Lung microvascular endothelial cell (primary cell): ENCODE data around the gene CHST14. TPM values are rescaled to one million over a fixed set of nuclear protein-coding genes. Genes with fewer than 3 reads are reported as not detected.
A peak's percentile ranks its signal among the peaks of the same experiment; 100 is the strongest.

Experiments
- DNase-seq, 2 donors: peaks; one replicate each; pipeline versions ENCODE4 v3.0.0 to v3.0.0-alpha.2; 2010; ENCODE audit warnings: low read depth in 2 of 2
- total RNA-seq: library from RNA; depleted of rRNA; stranded (reverse); fragments of >200 nt; gene quantifications from 2 replicates; pipeline ENCODE4 v1.2.1, GENCODE V29; 2014

The CHST14 gene
- 6.1 and 6.7 TPM in 2 replicates for total RNA-seq

GRCh38 chr15:40470423-40471104 is at the start of gene CHST14:
Gene CHST14 (plus strand): TSS chr15:40470984. CDS start chr15:40471214, 230 bp downstream.
- DNase-seq = peak; percentile 36 to 69

- peak; percentile 70 to 77 for DNase-seq
These were observed 49.3 kb upstream of the CHST14 start for GRCh38 chr15:40421246-40422157.

GRCh38 chr15:40424483-40425115 is 46.2 kb upstream of the CHST14 start:
- DNase-seq = no peak

DNA sequence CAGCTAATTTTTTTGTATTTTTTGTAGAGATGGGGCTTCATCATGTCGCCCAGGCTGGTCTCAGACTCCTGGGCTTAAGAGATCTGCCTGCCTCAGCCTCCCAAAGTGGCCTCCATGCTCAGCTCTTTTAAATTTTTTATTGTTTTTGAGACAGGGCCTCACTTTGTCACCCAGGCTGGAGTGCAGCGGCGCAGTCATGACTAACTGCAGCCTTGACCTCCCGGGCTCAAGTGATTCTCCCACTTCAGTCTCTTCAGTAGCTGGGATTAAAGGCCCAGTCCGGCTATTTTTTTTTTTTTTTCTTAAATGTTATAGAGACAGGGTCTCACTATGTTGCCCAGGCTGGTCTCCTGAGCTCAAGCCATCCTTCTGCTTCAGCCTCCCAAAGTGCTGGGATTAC is 45.1 kb upstream of the CHST14 start:
- no peak for DNase-seq

DNA sequence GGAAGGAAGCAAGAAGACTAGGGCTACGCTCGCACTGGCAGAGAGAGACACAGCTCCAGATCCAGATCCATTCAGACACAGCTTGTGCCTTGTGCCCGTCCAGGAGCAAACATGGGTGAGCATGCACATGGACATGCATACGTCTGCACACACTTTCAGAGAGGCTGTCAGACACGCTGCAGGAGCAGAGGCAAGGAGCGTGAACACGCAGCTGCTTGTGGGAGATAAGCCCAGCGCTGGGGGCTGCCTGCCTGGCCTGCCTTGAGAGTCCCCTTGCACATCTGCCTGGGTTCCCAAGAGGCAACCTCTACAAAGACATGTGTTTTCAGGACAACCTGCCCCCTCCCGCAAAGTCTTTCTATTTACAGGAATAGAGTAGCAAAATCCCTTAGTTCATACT is 43.6 kb upstream of the CHST14 start:
- no peak for DNase-seq

GRCh38 chr15:40428185-40428584 is 42.6 kb upstream of the CHST14 start:
- no peak for DNase-seq

DNA sequence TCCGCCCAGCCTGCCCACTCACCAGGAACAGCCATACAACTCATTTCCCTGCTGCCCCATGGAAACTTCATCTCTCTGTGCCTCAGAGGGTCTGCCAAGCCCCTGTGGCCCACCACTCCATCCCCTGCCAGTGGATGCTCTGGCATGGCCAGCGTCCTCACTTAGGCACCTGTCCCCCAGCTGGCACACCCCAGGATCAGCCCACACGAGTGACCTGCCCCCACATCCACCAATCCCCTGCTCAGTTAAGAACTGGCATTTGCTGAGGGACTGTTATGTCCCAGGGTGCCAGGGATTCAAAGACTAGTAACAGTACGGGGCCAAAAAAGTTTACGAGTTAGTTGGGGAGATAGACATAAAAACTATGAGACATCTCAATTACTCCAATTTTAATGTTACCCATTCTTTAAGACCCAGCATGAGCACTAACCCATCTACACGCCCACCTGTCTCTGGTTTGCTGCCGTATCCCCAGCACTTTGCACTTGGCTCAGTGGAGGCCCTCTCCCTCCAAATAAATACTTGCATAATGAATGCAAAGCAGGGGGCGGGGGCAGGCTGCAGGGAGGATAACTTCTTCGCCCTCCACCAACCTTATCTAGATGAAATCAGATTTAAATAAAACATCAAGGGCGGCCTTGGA is 41.6 kb upstream of the CHST14 start:
- no peak for DNase-seq

DNA sequence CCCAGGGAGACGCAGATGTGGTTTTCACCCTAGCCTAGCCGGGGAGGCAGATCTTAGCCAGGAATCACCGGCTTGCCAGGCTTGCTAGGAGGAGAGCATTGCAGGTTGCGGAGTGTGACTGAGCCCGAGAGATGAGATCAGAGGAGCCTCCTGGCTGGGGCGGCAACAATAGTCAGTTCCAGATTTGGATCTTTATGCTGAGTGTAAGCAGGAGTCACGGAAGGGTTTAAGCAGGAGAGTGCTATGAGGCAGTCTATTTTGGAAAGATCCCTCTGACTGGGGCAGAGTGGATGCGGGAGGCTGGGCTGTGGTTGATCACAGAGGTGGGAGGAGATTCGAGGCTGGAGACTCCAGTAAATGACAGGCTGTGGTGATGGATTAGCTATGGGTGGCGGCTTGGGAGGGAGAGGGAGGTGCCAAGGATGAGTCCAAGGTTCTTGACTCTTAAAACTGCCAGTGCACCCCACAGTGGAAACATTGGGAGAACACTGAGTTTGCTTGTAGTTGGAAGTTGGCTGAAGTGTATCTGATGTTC is 40.4 kb upstream of the CHST14 start:
- no peak for DNase-seq

- DNase-seq = no peak
These were observed 35.6 kb upstream of the CHST14 start for GRCh38 chr15:40435023-40435709.

DNA sequence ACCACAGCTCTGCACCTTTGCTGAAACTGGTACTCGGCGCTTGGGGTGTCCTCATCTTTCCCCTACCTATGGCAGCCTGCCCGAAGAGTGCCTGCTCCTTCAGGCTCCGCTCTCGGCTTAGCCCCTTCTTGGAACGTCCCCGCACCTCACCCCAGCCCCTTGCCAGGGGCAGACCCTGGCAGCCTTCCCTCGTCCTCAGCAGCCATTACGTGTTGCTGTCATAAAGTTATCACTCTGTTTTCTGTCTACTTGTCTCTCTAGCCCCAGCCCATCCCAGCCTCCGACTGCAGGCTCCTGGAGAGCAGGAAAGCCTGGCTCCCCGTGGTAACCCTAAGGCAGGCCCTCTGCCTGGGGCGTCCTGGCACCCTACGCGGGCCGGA is 35.1 kb upstream of the CHST14 start:
- DNase-seq = no peak

DNA sequence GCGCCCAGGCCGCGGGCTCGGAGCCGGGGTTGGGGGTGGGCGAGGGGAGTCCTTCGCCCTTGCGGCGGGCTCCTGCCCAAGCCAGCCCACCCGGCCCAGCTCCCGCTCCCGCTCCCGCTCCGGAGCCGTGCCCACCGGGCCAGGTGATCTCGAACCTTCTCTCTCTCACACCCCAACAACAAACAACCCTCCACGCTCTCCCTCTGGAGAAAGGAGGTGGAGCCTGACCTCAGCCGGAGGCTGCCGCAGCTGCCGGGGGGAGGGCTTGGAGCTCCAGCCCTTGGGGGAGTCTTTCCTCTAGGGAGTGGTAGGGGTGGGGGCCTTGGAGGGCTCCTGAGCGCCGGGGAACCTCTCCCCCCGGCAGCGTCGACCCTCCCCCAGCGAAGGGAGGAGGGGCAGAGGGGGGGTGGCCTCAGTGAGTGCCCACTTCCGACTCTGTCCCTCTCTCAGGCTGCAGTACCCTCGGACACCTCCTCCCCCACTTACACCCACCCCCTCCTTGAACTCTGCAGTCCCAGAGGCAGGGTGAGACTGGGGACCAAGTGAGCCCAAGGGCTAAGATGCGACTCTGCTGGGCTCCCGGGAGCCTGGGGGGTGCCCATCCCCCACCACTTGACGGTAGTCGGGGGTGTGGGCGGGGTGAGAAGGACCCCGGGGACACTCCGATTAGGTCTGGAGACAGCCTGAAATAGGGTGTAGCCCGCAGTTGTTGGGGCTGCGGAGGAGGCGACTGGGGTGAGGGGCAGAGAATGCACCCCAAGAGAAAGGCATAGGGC is 34.5 kb upstream of the CHST14 start:
- no peak for DNase-seq

- no peak for DNase-seq
These were observed 33.7 kb upstream of the CHST14 start for GRCh38 chr15:40436892-40437751.

DNA sequence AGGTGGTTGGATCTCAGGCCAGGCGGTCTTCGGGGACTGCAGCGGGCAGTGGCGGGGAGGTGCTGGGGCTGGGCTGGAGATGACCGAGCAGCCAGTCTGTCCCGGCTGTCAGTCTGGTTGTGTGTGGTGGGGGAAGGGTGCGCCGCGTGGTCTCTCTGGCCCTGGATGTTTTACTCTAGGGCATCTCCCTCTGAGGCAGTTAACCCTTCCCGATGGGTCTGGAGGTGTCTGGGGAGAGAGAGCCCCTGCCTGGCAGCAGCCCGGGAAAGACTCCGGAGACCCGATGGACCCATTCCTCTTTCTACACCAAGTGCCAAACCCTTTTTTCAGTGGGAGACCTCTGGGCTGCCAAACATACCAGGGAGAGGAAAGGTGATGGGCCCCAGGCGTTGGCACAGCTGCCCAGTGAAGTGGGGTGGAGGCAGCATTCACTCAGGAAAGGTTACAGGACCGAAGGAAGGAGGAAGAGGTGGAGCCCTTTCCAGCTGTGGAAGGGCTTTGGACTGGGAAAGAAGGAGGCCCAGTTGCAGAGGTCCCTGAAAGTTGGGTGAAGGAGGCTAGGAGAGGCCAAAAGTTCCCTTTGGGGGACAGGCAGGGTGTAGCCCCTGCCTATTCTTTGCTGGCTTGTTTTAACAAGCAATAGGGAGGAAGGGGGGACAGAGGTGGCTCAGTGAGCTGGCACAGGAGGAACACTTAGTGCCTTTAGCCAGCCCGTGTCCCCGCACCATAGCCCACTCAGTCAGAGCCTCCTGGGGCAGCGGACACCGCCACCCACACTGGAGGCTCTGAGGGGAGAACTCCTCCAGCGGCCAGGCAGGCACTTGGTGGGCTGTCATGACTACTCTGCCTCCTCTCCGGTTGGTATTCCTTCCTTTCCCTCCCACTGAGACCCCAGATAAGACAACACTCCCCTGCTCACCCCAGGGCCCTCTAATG is 32.8 kb upstream of the CHST14 start:
- no peak for DNase-seq

DNA sequence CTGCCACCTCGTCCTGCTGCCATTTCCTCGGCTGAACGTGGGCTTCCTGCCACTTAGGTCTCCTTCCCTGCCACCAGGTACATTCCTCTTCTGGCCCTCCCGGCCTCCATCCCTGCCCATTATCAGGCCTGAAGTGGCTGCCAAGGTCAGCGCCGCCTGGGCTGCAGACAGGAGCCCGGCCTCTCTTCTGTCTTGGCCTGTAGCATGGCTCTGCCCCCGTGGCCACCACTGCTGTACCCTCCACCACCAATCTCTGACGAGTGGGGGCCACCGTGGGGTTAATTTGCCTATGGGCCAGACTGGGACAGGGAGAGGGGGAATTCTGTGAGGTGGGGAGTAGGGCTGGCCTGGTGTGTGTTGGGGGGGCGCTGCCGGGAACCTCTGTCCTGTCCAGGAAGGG is 32.1 kb upstream of the CHST14 start:
- no peak for DNase-seq

- DNase-seq = no peak
These were observed 31.3 kb upstream of the CHST14 start for GRCh38 chr15:40439461-40439959.

GRCh38 chr15:40439960-40440742 is 30.6 kb upstream of the CHST14 start:
- DNase-seq = peak; percentile 16 to 20
